Esophagus (tissue), 2 donors: Measurements from ENCODE around the gene HLA-DQA1. TPM values are rescaled to one million over a fixed set of nuclear protein-coding genes. Genes with fewer than 3 reads are reported as not detected.
A peak's percentile ranks its signal among the peaks of the same experiment; 100 is the strongest.
"Not testable (repeated sequence)": the region's sequence is repeated elsewhere in the genome, so short reads cannot be mapped to it uniquely, and the experiment has no call there.

Experiments
- H3K27ac ChIP-seq, 2 donors: one replicate each; pipeline ENCODE4 v1.5.1; 2013; ENCODE audit warnings: low read depth in 2 of 2, mild to moderate bottlenecking in 2 of 2, inconsistent platforms in 1 of 2, low read length in 1 of 2, moderate library complexity in 1 of 2
- H3K27me3 ChIP-seq, 2 donors: one replicate each; pipeline ENCODE4 v1.6.1; 2013; ENCODE audit warnings: low read length in 2 of 2, control low read depth in 1 of 2, mild to moderate bottlenecking in 1 of 2; ENCODE audit not compliant: insufficient read depth in 2 of 2, control insufficient read depth in 1 of 2
- H3K36me3 ChIP-seq, 2 donors: one replicate each; pipeline ENCODE4 v1.6.1; 2013; ENCODE audit warnings: low read length in 1 of 2; ENCODE audit not compliant: control insufficient read depth in 2 of 2, insufficient read depth in 2 of 2
- H3K4me1 ChIP-seq, 2 donors: one replicate each; pipeline ENCODE4 v1.6.1; 2013; ENCODE audit warnings: low read length in 1 of 2; ENCODE audit not compliant: control insufficient read depth in 2 of 2, insufficient read depth in 2 of 2
- H3K4me3 ChIP-seq, 2 donors: one replicate each; pipeline ENCODE4 v1.5.1; 2013; ENCODE audit warnings: low read length in 2 of 2, mild to moderate bottlenecking in 2 of 2, low read depth in 1 of 2, moderate library complexity in 1 of 2
- H3K9me3 ChIP-seq, 2 donors: one replicate each; pipeline ENCODE4 v1.6.1; 2013; ENCODE audit warnings: mild to moderate bottlenecking in 2 of 2, low read depth in 1 of 2, low read length in 1 of 2, moderate library complexity in 1 of 2; ENCODE audit not compliant: control insufficient read depth in 2 of 2, insufficient read depth in 1 of 2
- WGBS, 2 donors: extraction: QIAGEN DNeasy Blood & Tissue Kit; methylation state at CpG; one replicate each; pipeline ENCODE4 v1.1.7; 2013; 5-methylcytosine and 5-hydroxymethylcytosine counted together
- polyA plus RNA-seq, 2 donors: library from polyadenylated mRNA; stranded (reverse); fragments of 200-250 nt; gene quantifications; one replicate each; pipeline ENCODE4 v1.2.3, GENCODE V29; 2013
- donor health status: healthy with polysubstance abuse.
- donor health status: Bipolar disorder and iron deficiency.

The HLA-DQA1 gene
- polyA plus RNA-seq, 2 donors = 2.8 to 42.9 TPM

- H3K27me3 ChIP-seq = no peaks in the 10 kb centered on the region
- H3K4me3 ChIP-seq = no peak overlapping the region
- H3K36me3 ChIP-seq = no peaks in the 10 kb centered on the region
- H3K4me1 ChIP-seq = no peaks in the 10 kb centered on the region
- WGBS, 2 donors = 50 to 83% methylated on average over 1 of the region's 1 CpG
- H3K9me3 ChIP-seq = no peaks in the 10 kb centered on the region
- H3K27ac ChIP-seq = no peak overlapping the region
Measured at GRCh38 chr6:32617751-32618150, 19.5 kb upstream of the HLA-DQA1 start.

- 36 to 47% methylated on average over 3 of the region's 3 CpGs for WGBS, 2 donors
- no peaks in the 10 kb centered on the region for H3K27me3 ChIP-seq
- no peaks in the 10 kb centered on the region for H3K36me3 ChIP-seq
- no peaks in the 10 kb centered on the region for H3K9me3 ChIP-seq
- no peaks in the 10 kb centered on the region for H3K4me1 ChIP-seq
- H3K4me3 ChIP-seq = no peak overlapping the region
- no peak overlapping the region for H3K27ac ChIP-seq
Measured at GRCh38 chr6:32621372-32621771, 15.8 kb upstream of the HLA-DQA1 start.

GRCh38 chr6:32622545-32623401, 14.4 kb upstream of the HLA-DQA1 start:
- Histone ChIP-seq H3K36me3 (no peaks in the 10 kb centered on the region), H3K9me3 (no peaks in the 10 kb centered on the region), H3K27me3 (no peaks in the 10 kb centered on the region), H3K4me3 (no peak overlapping the region), H3K27ac (peak overlapping the region; percentile 1 to 4), H3K4me1 (no peaks in the 10 kb centered on the region)
- 0 to 38% methylated on average over 1 of the region's 1 CpG for WGBS, 2 donors

GRCh38 chr6:32623693-32624092, 13.5 kb upstream of the HLA-DQA1 start:
- Histone ChIP-seq H3K4me1 (no peaks in the 10 kb centered on the region), H3K9me3 (no peaks in the 10 kb centered on the region), H3K36me3 (no peaks in the 10 kb centered on the region), H3K27ac (no peak overlapping the region), H3K27me3 (no peaks in the 10 kb centered on the region), H3K4me3 (no peak overlapping the region)

- no peaks in the 10 kb centered on the region for H3K36me3 ChIP-seq
- H3K27me3 ChIP-seq = no peaks in the 10 kb centered on the region
- H3K4me3 ChIP-seq = no peak overlapping the region
- WGBS, 2 donors = 0% methylated on average over 1 of the region's 3 CpGs; no CpG with 5 or more reads in 1 of the 2 donors
- no peaks in the 10 kb centered on the region for H3K9me3 ChIP-seq
- H3K4me1 ChIP-seq = no peaks in the 10 kb centered on the region
- no peak overlapping the region for H3K27ac ChIP-seq
Measured at GRCh38 chr6:32624565-32624964, 12.6 kb upstream of the HLA-DQA1 start.

DNA sequence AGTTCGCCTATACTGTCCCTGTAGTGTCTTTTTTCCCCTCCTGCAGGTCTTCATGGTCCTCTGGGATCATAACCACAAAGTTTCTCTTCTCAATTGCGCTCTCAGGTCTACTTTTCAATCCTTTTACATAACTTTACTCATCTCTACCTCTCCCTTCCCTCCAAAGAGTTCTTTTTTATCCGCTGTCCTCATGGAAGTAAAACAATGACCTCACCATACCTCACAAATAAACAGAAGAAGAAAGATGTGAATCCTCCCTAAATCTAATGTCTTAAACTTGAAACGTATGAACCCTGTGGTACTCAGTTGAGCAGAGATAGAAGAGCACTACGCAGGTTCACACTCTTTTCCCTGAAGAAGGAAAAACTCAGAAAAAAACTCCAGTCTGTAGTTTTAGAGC, 12.1 kb upstream of the HLA-DQA1 start:
- H3K9me3 ChIP-seq = no peaks in the 10 kb centered on the region
- H3K4me3 ChIP-seq = no peak overlapping the region
- no peaks in the 10 kb centered on the region for H3K4me1 ChIP-seq
- no peak overlapping the region for H3K27ac ChIP-seq
- no peaks in the 10 kb centered on the region for H3K36me3 ChIP-seq
- H3K27me3 ChIP-seq = no peaks in the 10 kb centered on the region
- WGBS, 2 donors = 19 to 24% methylated on average over 5 of the region's 5 CpGs

DNA sequence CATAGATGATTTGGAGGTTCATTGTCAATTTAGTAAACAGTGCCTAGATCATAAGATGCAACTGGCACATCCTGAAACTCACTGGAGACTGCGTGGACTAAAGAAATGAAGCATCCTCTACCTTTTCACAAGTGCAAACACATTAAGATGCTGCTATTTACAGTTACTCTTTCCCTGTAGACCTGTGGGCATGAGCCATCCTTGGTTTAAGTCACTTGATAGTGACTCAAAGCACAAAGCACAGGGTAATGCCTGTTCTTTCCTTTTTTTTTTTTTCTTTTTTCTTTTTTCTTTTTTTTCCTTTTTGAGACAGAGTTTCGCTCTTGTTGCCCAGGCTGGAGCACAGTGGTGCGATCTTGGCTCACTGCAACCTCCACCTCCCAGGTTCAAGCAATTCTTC, 10.0 kb upstream of the HLA-DQA1 start:
- Histone ChIP-seq H3K27me3 (no peaks in the 10 kb centered on the region), H3K4me3 (no peak overlapping the region), H3K36me3 (no peaks in the 10 kb centered on the region), H3K27ac (no peak overlapping the region), H3K9me3 (no peaks in the 10 kb centered on the region), H3K4me1 (no peaks in the 10 kb centered on the region)
- 0% methylated on average over 1 of the region's 3 CpGs for WGBS, 2 donors

DNA sequence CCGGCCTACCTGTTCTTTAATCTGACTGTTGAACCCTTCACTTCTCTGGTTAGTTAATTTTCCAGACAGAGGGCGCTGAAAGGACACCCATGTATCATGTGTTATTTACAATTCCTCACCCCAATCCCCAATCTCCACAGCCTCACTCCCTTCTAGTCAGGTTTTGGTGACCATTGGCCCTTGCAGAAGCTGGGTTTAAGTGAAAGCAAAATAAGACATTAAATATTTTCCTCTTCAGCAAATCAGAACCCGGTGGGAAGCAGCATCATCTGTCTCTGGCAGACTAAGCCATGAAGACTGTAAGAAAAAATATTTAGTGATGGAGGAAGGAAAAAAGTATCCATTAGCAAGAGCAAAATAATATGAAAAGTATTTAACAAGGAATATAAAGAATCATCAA, 9.4 kb upstream of the HLA-DQA1 start:
- H3K27ac ChIP-seq = no peak overlapping the region
- H3K36me3 ChIP-seq = no peaks in the 10 kb centered on the region
- H3K4me3 ChIP-seq = no peak overlapping the region
- H3K27me3 ChIP-seq = no peaks in the 10 kb centered on the region
- H3K4me1 ChIP-seq = no peaks in the 10 kb centered on the region
- H3K9me3 ChIP-seq = no peaks in the 10 kb centered on the region
- WGBS, 2 donors = 26 to 30% methylated on average over 3 of the region's 3 CpGs

GRCh38 chr6:32629793-32630192, 7.4 kb upstream of the HLA-DQA1 start:
- H3K4me1 ChIP-seq, H3K27ac ChIP-seq, H3K4me3 ChIP-seq, H3K36me3 ChIP-seq, H3K9me3 ChIP-seq, H3K27me3 ChIP-seq: not testable (repeated sequence)
- WGBS, 2 donors = 66 to 93% methylated on average over 2 of the region's 13 CpGs

DNA sequence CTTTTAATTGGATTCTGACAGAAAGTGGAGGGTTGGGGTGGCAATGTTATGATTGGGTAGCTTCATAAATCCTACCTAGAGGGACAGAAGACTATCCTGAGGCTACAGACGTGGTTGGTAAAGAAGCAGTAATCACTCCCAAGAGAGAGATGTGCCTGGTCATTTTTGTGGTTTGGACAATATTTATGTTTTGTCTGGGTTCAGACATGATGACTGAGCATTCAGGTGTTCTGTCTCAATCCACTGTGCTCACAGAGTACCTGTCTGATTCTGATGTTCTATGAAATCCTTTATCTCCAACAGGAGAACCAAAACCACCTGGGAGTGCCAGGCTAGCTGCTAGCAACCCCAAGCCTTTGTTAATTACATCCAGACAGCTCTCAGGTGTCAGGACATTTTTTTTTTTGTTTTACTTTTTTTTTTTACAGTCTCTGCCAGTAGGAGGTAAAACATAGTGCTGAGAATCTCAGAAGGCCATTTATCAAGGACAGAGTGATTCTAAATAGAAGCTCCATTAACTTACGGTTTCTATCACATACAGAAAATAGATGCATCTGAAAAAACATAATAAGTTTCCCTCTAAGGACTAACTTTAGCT, 1.6 kb upstream of the HLA-DQA1 start:
- Histone ChIP-seq H3K9me3 (no peaks in the 10 kb centered on the region), H3K36me3 (no peaks in the 10 kb centered on the region), H3K27me3 (peaks cover 0 to 2% of the 10 kb centered on the region in 2 donors), H3K4me3 (no peak overlapping the region), H3K4me1 (no peaks in the 10 kb centered on the region), H3K27ac (no peak overlapping the region)
- 19 to 36% methylated on average over 2 of the region's 2 CpGs for WGBS, 2 donors
